Heart left ventricle (tissue), 16 donors: Measurements from ENCODE around the gene GARIN1A. TPM values are rescaled to one million over a fixed set of nuclear protein-coding genes. Genes with fewer than 3 reads are reported as not detected.

ENCODE experiments used
- ATAC-seq, 4 donors: fragments of 200-7000 bp; cut with Tn5 transposase; one replicate each; pipeline ENCODE4 v1.9.1; 2020 to 2022; ENCODE audit warnings: moderate library complexity in 4 of 4, mild to moderate bottlenecking in 3 of 4, moderate number of reproducible peaks in 1 of 4
- DNase-seq, 5 donors: peaks; one replicate each; pipeline ENCODE4 v3.0.0-alpha.2; 2020
- H3K27ac ChIP-seq, 12 donors: fragments of 200-600 bp; sonication (generic) in 4 of 12; one replicate each; pipeline versions ENCODE4 v1.5.0 to v1.8.0; 2016 to 2022; ENCODE audit warnings: mild to moderate bottlenecking in 2 of 12
- H3K27me3 ChIP-seq, 9 donors: fragments of 200-600 bp; sonication (generic) in 2 of 9; one replicate each; pipeline versions ENCODE4 v1.5.1 to v1.8.0; 2016 to 2022; ENCODE audit warnings: mild to moderate bottlenecking in 3 of 9
- H3K36me3 ChIP-seq, 9 donors: fragments of 200-600 bp; sonication (generic) in 2 of 9; one replicate each; pipeline versions ENCODE4 v1.5.0 to v1.8.0; 2018 to 2022; ENCODE audit warnings: mild to moderate bottlenecking in 2 of 9
- H3K4me1 ChIP-seq, 12 donors: fragments of 200-600 bp; sonication (generic) in 4 of 12; one replicate each; pipeline versions ENCODE4 v1.5.0 to v1.8.0; 2016 to 2022; ENCODE audit warnings: mild to moderate bottlenecking in 3 of 12
- H3K4me3 ChIP-seq, 12 donors: fragments of 200-600 bp; sonication (generic) in 4 of 12; one replicate each; pipeline versions ENCODE4 v1.5.0 to v1.8.0; 2017 to 2022; ENCODE audit warnings: mild to moderate bottlenecking in 9 of 12, moderate library complexity in 4 of 12
- H3K9me3 ChIP-seq, 12 donors: fragments of 200-600 bp; sonication (generic) in 4 of 12; one replicate each; pipeline versions ENCODE4 v1.5.0 to v1.8.0; 2016 to 2022; ENCODE audit warnings: mild to moderate bottlenecking in 1 of 12
- CTCF ChIP-seq, 12 donors: fragments of 200-600 bp; sonication (generic) in 4 of 12; IDR thresholded peaks; one replicate each; pipeline versions ENCODE4 v1.5.0 to v1.8.0; 2018 to 2022; ENCODE audit warnings: antibody characterized with exemption in 12 of 12, mild to moderate bottlenecking in 5 of 12
- POLR2A ChIP-seq, 2 donors: fragments of 450-650 bp; IDR thresholded peaks; one replicate each; pipeline ENCODE4 v1.6.1; 2017; ENCODE audit warnings: antibody characterized with exemption in 2 of 2, mild to moderate bottlenecking in 2 of 2, moderate library complexity in 2 of 2
- intact Hi-C, 10 donors: fragments of 100-400 bp; cut with DNase I; formaldehyde crosslinking; loops; one replicate each; pipeline versions ENCODE4 v1.11.1 to v1.14.2; 2022
- polyA plus RNA-seq, 2 donors: library from polyadenylated mRNA; stranded (reverse); fragments of 200-250 nt; gene quantifications; one replicate each; pipeline ENCODE4 v1.2.3, GENCODE V29; 2013
- total RNA-seq, 9 donors: library from RNA; depleted of rRNA in 2 of 9; stranded (reverse); fragments of >200 nt in 2 of 9; fragmentation: NEBNext Ultra II Directional in 3 of 9; extraction: Animal tissue kit (Norgen Biotek cat#: 25700) in 3 of 9; gene quantifications; one replicate each; pipeline versions ENCODE4 v1.1.0 to v1.2.4, GENCODE V29; 2016 to 2023
- donor health status: ischemic (EF 13 %, LVEDD 7.1; RV severe dilation, severe dysfunction).
- donor health status: healthy with polysubstance abuse.
- donor health status: DM: no; HTN: yes; CAD: no.
- donor health status: DM: no; HTN: no; CAD: no.
- donor health status: ischemic (EF 25% LVEDD 6.9; RV normal size, moderate dysfunction).
- donor health status: ischemic (EF 25% LVEDD 5.7; RV mildly dilated, moderate dysfunction).
- donor health status: healthy.
- donor health status: DM: yes; HTN: yes; CAD: no.
- donor health status: ischemic (EF 35%, LVEDD 5.7; RV mildly dilated, moderate dysfunction).
- donor health status: nonischemic (EF 11% LVEDD 7.7; RV severe dilation, severe dysfunction).
- donor health status: DM: yes; HTN: yes; CAD: no.
- donor health status: PGD.
- donor health status: ischemic (EF 29% LVEDD 5.4; RV normal size, mild dysfunction).
- donor health status: nonischemic (EF 23%, LVEDD 6.1; RV moderate dilation, normal function).

Gene GARIN1A
- total and polyA plus RNA-seq, 11 donors: 0.31 to 4.6 (median 2.1) TPM

DNA sequence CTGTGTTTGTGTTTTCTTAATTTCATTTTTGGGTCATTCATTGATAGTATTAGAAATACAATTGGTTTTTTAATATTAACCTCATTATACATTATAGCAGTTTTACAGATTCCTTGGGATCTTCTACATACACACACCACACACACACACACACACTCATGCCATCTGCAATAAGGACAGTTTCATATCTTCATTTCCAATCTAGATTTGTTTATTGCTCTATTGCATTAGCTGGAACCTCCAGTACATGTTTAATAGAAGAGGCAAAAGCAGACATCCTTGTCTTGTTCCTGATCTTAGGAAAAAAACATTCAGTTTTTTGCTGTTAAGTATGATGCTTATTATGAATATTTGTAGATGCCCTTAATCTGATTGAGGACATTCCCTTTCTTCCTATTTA, 49.3 kb downstream of the GARIN1A start:
- ATAC-seq: no peak
- no peaks in the 10 kb centered on the region for H3K9me3 ChIP-seq
- intact Hi-C loops: loop anchor here in 1 of 10 donors (5.0 kb wide), 1 partner anchor 161 kb away; no protein-coding TSS in a partner anchor
- TF ChIP-seq POLR2A (IDR thresholded peaks at IDR 0.05): no peak
- TF ChIP-seq CTCF (IDR thresholded peaks at IDR 0.05): no peak
- H3K4me3 ChIP-seq: no peak overlapping the region
- H3K36me3 ChIP-seq: no peaks in the 10 kb centered on the region
- H3K27ac ChIP-seq: no peak overlapping the region
- no peak for DNase-seq
- H3K4me1 ChIP-seq: no peaks in the 10 kb centered on the region
- H3K27me3 ChIP-seq: no peaks in the 10 kb centered on the region

Other genes with a start within 250 kb of the GARIN1A start
- 10 to 100 TPM in 3 of 9 donors, 1 to 10 TPM in 6; 6.1 to 17.7 (median 7.7) TPM for gene HILPDA, start 216.4 kb upstream of the GARIN1A start, total RNA-seq
- 1 to 10 TPM; 7.5 to 8.5 TPM for gene HILPDA, start 216.4 kb upstream of the GARIN1A start, polyA plus RNA-seq
- 10 to 100 TPM; 15.0 to 24.6 (median 21.4) TPM for gene METTL2B, start 195.5 kb upstream of the GARIN1A start, total RNA-seq
- gene METTL2B, start 195.5 kb upstream of the GARIN1A start, polyA plus RNA-seq: 10 to 100 TPM in 1 of 2 donors, 1 to 10 TPM in 1; 9.1 to 20.0 TPM
- 100 to 1,000 TPM; 172 to 689 (median 257) TPM for gene CALU, start 67.1 kb downstream of the GARIN1A start, total RNA-seq
- gene CALU, start 67.1 kb downstream of the GARIN1A start, polyA plus RNA-seq: 100 to 1,000 TPM in 1 of 2 donors, 10 to 100 TPM in 1; 51.4 to 634 TPM
- not detected for gene OPN1SW, start 103.5 kb downstream of the GARIN1A start, total RNA-seq
- gene OPN1SW, start 103.5 kb downstream of the GARIN1A start, polyA plus RNA-seq: not detected
- 10 to 100 TPM in 6 of 9 donors, 1 to 10 TPM in 3; 6.4 to 22.8 (median 10.4) TPM for gene CCDC136, start 119.7 kb downstream of the GARIN1A start, total RNA-seq
- 10 to 100 TPM in 1 of 2 donors, 1 to 10 TPM in 1; 9.0 to 13.9 TPM for gene CCDC136, start 119.7 kb downstream of the GARIN1A start, polyA plus RNA-seq
- gene FLNC, start 158.1 kb downstream of the GARIN1A start, total RNA-seq: 1,000 to 10,000 TPM in 6 of 9 donors, 100 to 1,000 TPM in 3; 721 to 3,687 (median 1,170) TPM
- gene FLNC, start 158.1 kb downstream of the GARIN1A start, polyA plus RNA-seq: 1,000 to 10,000 TPM in 1 of 2 donors, 100 to 1,000 TPM in 1; 399 to 1,654 TPM
- gene ATP6V1F, start 190.6 kb downstream of the GARIN1A start, total RNA-seq: 100 to 1,000 TPM in 7 of 9 donors, 10 to 100 TPM in 2; 91.6 to 165 (median 121) TPM
- 100 to 1,000 TPM; 137 to 198 TPM for gene ATP6V1F, start 190.6 kb downstream of the GARIN1A start, polyA plus RNA-seq
- gene KCP, start 238.4 kb downstream of the GARIN1A start, total RNA-seq: 1 to 10 TPM in 1 of 9 donors, under 1 TPM in 7, not detected in 1; 0.14 to 1.3 (median 0.37) TPM
- under 1 TPM; 0.15 to 0.23 TPM for gene KCP, start 238.4 kb downstream of the GARIN1A start, polyA plus RNA-seq